ENCODE data around the gene ZNF366.

ZNF366 gene

DNA sequence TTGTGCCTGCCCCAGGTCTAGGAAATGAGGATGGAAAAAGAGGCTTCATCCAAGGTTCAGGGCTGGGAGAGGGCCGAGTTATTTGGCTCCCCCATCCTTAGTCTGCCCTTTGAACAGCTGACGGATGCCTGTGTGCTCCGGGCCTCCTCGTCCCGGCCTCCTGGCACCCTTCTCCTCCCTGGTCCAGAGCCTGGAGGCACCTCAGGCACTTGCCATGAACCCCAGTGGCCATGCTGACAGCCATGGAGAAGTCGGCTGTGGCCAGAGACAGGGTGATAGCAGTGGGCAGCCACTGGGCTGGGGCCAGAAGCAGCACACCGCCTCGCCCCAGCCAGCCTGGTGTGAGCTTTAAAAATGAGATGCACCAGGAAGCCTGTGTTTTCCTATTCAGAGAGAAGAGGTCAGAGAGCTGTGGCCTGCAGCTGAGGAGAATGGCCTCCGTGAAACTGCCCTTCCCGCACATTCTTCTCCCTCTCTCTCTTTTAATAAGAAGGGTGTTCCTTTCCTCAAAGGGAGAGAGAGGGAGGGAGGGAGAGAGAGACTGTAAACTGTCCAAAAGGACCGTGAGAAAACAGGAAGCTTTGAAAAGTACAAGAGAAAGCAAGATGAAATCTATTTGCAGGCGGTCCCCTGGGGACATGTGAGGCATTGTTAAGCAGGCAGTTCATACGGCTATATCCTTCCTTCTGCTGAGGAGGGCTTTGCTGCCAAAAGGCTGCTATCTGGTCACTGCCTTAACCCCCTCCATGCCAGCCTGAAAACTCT is 55.3 kb downstream of the ZNF366 start:
- Histone ChIP-seq H3K4me2 (ENCODE audit: low read depth, low read length, poor library complexity, severe bottlenecking) (no peak overlapping the region), H3K9me2 (replicated peaks; ENCODE audit: insufficient read depth, low read length) (no peaks in the 10 kb centered on the region), H3K36me3 (ENCODE audit: low read length) (no peaks in the 10 kb centered on the region), H3K4me3 (ENCODE audit: insufficient read depth, low read length, poor library complexity, severe bottlenecking) (no peak overlapping the region), H2AFZ (ENCODE audit: low read depth, low read length, severe bottlenecking) (no peak overlapping the region), H3K9me3 (ENCODE audit: insufficient read depth, low read length) (no peaks in the 10 kb centered on the region), H3K79me2 (ENCODE audit: insufficient read depth, low read length) (no peaks in the 10 kb centered on the region), H3K27ac (ENCODE audit: low read depth, low read length) (no peak overlapping the region), H3K27me3 (ENCODE audit: low read length) (no peaks in the 10 kb centered on the region), H4K20me1 (ENCODE audit: low read depth, low read length) (no peaks in the 10 kb centered on the region), H3F3A (ENCODE audit: insufficient read depth) (no peaks in the 10 kb centered on the region), H3K9ac (ENCODE audit: low read length) (no peak overlapping the region)
- TF ChIP-seq EZH2phosphoT487 (conservative IDR thresholded peaks at IDR 0.05; ENCODE audit: low read length) = no peak
- TF ChIP-seq, protein P1, sequence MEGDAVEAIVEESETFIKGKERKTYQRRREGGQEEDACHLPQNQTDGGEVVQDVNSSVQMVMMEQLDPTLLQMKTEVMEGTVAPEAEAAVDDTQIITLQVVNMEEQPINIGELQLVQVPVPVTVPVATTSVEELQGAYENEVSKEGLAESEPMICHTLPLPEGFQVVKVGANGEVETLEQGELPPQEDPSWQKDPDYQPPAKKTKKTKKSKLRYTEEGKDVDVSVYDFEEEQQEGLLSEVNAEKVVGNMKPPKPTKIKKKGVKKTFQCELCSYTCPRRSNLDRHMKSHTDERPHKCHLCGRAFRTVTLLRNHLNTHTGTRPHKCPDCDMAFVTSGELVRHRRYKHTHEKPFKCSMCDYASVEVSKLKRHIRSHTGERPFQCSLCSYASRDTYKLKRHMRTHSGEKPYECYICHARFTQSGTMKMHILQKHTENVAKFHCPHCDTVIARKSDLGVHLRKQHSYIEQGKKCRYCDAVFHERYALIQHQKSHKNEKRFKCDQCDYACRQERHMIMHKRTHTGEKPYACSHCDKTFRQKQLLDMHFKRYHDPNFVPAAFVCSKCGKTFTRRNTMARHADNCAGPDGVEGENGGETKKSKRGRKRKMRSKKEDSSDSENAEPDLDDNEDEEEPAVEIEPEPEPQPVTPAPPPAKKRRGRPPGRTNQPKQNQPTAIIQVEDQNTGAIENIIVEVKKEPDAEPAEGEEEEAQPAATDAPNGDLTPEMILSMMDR (IDR thresholded peaks at IDR 0.05; ENCODE audit: insufficient read depth, low read length, poor library complexity, severe bottlenecking) = no peak

GRCh38 chr5:72448368-72448767 is 58.8 kb downstream of the ZNF366 start:
- Histone ChIP-seq H3K4me3 (ENCODE audit: insufficient read depth, low read length, poor library complexity, severe bottlenecking) (no peak overlapping the region), H3K79me2 (ENCODE audit: insufficient read depth, low read length) (no peaks in the 10 kb centered on the region), H3K9me2 (replicated peaks; ENCODE audit: insufficient read depth, low read length) (no peaks in the 10 kb centered on the region), H3K9ac (ENCODE audit: low read length) (no peak overlapping the region), H3K27ac (ENCODE audit: low read depth, low read length) (no peak overlapping the region), H2AFZ (ENCODE audit: low read depth, low read length, severe bottlenecking) (no peak overlapping the region), H3K4me2 (ENCODE audit: low read depth, low read length, poor library complexity, severe bottlenecking) (no peak overlapping the region), H4K20me1 (ENCODE audit: low read depth, low read length) (no peaks in the 10 kb centered on the region), H3K9me3 (ENCODE audit: insufficient read depth, low read length) (no peaks in the 10 kb centered on the region), H3K36me3 (ENCODE audit: low read length) (no peaks in the 10 kb centered on the region), H3F3A (ENCODE audit: insufficient read depth) (no peaks in the 10 kb centered on the region), H3K27me3 (ENCODE audit: low read length) (no peaks in the 10 kb centered on the region)
- TF ChIP-seq, protein P1 (IDR thresholded peaks at IDR 0.05; ENCODE audit: insufficient read depth, low read length, poor library complexity, severe bottlenecking) = no peak
- TF ChIP-seq EZH2phosphoT487 (conservative IDR thresholded peaks at IDR 0.05; ENCODE audit: low read length) = no peak

- H3K4me2 ChIP-seq (ENCODE audit: low read depth, low read length, poor library complexity, severe bottlenecking) = no peak overlapping the region
Measured at GRCh38 chr5:72447751-72448150, 59.5 kb downstream of the ZNF366 start.

More at GRCh38 chr5:72447751-72448150, 59.5 kb downstream of the ZNF366 start:
- Histone ChIP-seq H3F3A (ENCODE audit: insufficient read depth) (no peaks in the 10 kb centered on the region), H3K79me2 (ENCODE audit: insufficient read depth, low read length) (no peaks in the 10 kb centered on the region), H3K36me3 (ENCODE audit: low read length) (no peaks in the 10 kb centered on the region), H3K4me3 (ENCODE audit: insufficient read depth, low read length, poor library complexity, severe bottlenecking) (no peak overlapping the region), H3K9ac (ENCODE audit: low read length) (no peak overlapping the region), H3K27ac (ENCODE audit: low read depth, low read length) (no peak overlapping the region), H3K9me2 (replicated peaks; ENCODE audit: insufficient read depth, low read length) (no peaks in the 10 kb centered on the region), H3K9me3 (ENCODE audit: insufficient read depth, low read length) (no peaks in the 10 kb centered on the region), H4K20me1 (ENCODE audit: low read depth, low read length) (no peaks in the 10 kb centered on the region), H3K27me3 (ENCODE audit: low read length) (no peaks in the 10 kb centered on the region), H2AFZ (ENCODE audit: low read depth, low read length, severe bottlenecking) (no peak overlapping the region)
- TF ChIP-seq EZH2phosphoT487 (conservative IDR thresholded peaks at IDR 0.05; ENCODE audit: low read length) = no peak
- TF ChIP-seq, protein P1 (IDR thresholded peaks at IDR 0.05; ENCODE audit: insufficient read depth, low read length, poor library complexity, severe bottlenecking) = no peak
